Fibroblast of lung (primary cell): ENCODE data around the gene PLA2G1B.

Source experiments
- CTCF ChIP-seq, 2 donors: IDR thresholded peaks in 1 of 2; conservative IDR thresholded peaks in 1 of 2; 1 replicate in 1 of 2; 2 replicates in 1 of 2; pipeline ENCODE4 v1.5.1; 2011 to 2012; ENCODE audit warnings: low read length in 2 of 2, control low read depth in 1 of 2, inconsistent platforms in 1 of 2, low read depth in 1 of 2, mild to moderate bottlenecking in 1 of 2
- EZH2 ChIP-seq: IDR thresholded peaks from 2 replicates; pipeline ENCODE4 v1.5.1; 2012; ENCODE audit warnings: low read length, control low read depth, mild to moderate bottlenecking; ENCODE audit errors: missing control alignments

GRCh38 chr12:120284381-120284780 lies 43.2 kb downstream of the PLA2G1B start:
- TF ChIP-seq CTCF (conservative IDR thresholded peaks at IDR 0.05 in 1 of 2, IDR thresholded peaks at IDR 0.05 in 1 of 2; ENCODE audit: low read depth in 1 of 2, low read length in 2 of 2) (no peak), EZH2 (no peak)
